Renal cortical epithelial cell (primary cell): ENCODE measurements around the gene ACO2. TPM values are rescaled to one million over a fixed set of nuclear protein-coding genes. Genes with fewer than 3 reads are reported as not detected.

Experiments used
- DNase-seq: peaks from one replicate; pipeline ENCODE4 v3.0.0-alpha.2; 2011; ENCODE audit warnings: low read depth
- total RNA-seq: library from RNA; depleted of rRNA; stranded (reverse); fragments of >200 nt; gene quantifications from 2 replicates; pipeline ENCODE4 v1.2.3, GENCODE V29; 2014

The ACO2 gene
- total RNA-seq, 1 donor from 2014 or later, result 141 TPM

GRCh38 chr22:41523464-41524221, 54.7 kb downstream of the ACO2 start:
- no peak for DNase-seq

GRCh38 chr22:41524251-41524661, 55.3 kb downstream of the ACO2 start:
- DNase-seq, result no peak

DNA sequence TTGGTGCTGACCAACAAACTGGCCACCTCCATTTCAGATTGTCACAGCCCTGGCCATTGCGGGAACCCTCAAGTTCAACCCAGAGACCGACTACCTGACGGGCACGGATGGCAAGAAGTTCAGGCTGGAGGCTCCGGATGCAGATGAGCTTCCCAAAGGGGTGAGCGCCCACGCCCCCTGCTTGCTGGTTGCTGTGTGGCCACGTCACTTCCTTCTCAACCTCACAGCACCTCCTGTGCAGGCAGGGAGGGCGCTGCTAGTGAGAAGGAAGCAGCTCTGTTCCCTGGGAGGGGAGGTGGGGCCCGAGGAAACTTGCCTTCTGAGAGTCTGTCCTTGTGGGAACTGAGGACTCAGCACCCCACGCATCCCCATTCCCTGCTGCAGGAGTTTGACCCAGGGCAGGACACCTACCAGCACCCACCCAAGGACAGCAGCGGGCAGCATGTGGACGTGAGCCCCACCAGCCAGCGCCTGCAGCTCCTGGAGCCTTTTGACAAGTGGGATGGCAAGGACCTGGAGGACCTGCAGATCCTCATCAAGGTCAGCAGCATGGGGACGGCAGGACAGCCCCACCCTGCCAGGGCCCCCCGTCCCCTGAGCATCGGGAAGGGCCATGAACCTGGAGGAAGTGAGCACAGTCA, 56.0 kb downstream of the ACO2 start:
- no peak for DNase-seq

GRCh38 chr22:41525450-41526225, 56.7 kb downstream of the ACO2 start:
- DNase-seq, result no peak

DNA sequence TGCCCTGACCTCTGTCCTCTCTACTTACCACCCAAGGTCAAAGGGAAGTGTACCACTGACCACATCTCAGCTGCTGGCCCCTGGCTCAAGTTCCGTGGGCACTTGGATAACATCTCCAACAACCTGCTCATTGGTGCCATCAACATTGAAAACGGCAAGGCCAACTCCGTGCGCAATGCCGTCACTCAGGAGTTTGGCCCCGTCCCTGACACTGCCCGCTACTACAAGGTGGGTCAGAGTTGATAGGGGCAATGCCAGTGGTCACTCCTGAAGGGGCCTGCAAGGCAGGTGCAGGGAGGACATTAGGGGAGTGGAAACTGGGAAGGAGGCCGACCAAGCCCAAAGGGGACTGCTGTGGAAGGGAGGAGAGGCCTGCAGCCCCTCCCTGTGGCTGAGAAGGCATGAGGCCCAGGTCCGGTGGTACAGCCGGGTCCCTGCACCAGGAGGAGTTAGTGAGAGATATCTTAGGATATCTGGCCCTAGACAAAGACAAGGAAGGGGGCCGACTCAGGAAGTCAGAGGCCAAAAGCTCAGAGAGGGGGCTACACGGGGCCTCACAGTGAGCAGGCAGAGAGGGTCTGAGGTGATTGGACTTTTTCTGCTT, 57.4 kb downstream of the ACO2 start:
- DNase-seq, result no peak

- DNase-seq, result no peak
Observed at GRCh38 chr22:41526830-41527799, 58.2 kb downstream of the ACO2 start.

DNA sequence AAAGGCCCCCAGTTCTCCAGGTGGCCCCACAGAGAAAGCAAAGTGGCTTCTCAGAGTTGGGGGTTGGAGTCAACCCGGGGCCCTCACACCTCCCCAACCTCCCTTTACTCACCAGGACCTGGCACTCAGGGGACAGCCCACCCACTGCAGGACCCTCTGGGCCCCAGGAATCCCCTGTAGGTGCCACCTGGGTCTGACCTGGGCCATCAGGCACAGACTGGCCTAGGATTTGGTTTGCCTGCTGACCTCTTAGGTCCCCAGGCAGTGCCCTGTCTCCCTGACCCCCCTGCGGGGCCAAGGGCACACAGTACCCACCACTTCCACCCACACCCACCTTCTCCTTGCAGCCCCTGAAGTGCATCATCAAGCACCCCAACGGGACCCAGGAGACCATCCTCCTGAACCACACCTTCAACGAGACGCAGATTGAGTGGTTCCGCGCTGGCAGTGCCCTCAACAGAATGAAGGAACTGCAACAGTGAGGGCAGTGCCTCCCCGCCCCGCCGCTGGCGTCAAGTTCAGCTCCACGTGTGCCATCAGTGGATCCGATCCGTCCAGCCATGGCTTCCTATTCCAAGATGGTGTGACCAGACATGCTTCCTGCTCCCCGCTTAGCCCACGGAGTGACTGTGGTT, 59.3 kb downstream of the ACO2 start:
- DNase-seq, result no peak

DNA sequence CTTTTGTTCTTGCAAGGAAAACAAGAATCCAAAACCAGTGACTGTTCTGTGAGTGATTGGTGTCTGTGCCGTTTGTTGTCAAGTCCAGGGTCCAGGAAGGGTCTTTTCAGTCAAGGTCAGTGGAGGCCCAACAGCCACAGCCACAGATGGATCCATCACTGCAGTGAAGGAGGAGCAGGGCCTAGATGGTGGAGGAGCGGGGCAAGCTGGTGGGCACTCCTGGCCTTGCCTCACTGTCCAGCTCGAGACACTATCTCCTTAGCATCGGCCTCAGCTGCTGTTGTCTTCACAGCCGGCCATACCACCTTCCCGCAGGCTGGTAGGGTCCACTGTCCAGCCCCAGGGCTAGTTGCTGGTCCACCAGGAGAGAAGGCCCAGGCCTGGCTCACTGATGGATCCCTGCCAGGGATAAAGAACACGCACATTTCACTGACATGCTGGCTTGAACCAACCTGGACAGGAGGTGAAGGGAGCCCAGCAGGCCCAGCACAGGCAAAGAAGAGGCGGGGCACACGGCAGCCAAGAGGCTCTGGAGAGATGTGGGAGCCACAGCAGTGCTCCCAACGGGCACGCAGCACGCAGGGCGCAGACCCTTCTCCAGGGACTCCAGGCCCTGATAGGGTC, 60.1 kb downstream of the ACO2 start:
- DNase-seq, result no peak

DNA sequence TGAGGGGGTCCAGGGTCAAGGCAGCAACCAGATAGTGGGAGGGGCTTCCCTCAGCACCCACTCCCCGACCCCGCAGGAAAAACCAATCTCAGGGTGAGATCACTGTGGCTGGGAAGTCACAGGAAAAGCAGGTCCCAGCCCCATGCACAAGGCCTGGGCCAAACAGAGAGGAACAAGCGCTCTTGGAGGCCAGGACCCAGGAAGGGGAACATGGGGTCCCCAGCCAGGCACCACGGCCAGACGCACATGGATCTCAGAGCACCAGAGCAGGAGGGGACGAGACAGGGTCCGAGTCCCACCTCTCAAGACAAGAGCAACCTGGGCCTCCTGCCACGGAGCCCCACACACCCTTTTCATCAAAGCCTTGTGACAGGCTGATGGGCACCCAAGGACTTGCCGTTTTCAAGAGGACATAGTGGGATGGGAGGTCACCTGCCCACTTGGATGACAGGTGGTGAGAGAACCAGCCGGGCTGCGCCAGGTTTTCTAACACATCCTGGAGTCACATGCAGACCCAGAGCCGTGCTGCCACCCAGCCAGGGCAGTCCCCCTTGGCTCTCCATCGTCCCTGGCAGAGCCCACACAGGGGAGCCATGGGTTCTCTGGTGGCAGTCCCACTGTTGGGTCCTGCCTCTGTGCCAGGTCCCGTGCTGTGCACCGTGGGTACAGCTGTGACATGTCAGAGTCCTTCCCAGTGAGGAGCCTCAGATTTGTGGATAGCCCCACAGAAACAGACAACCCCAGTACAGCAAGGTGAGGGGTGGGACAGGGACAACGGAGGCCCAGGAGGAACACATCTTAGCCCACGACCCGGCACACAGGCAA, 62.2 kb downstream of the ACO2 start:
- no peak for DNase-seq

- no peak for DNase-seq
Observed at GRCh38 chr22:41531715-41532477, 63.0 kb downstream of the ACO2 start.

DNA sequence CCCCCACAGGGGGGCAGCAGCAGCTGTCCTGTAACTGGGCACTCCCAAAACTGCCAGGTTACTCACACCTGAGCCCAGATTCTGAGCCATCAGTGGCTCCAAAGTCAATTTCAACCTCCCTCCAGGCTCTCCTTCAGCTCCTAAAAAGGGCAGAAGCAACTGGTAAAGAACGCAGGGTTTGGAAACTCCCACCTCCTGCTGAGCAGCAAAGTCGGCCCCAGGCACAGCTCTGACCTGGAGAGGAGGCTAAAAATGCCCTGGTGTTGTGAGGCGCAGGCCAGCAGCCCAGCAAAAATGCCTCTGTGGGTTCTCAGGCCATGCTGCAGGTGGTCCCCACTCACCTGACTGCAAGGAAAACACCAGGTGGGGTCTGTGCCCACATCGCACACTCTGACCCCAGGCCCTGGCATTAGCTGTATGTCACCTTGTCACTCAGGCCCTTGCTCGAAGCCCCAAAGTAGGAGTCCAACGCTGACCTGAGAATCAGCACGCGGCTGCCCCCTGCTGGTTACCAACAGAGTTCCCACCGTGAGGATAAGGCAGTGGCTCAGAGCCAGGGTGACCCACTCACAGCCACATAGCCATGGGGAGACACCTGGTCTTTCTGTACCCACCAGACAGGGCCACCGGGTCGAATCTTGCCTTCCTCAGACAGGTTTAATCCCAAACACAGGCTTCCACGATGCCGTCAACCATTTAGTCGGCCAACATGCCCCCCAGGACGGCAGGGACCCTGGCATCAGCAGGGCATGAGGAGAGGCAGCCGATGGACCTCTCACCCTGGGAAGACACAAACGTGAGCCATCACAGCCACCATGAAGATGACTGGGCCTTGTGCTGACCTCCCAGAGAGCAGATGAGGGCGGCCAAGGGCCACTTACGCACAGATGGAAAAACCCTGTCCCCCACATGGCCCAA, 64.2 kb downstream of the ACO2 start:
- DNase-seq, result peak; percentile 43

- no peak for DNase-seq
Observed at GRCh38 chr22:41534219-41534618, 65.3 kb downstream of the ACO2 start.

- peak; percentile 22 for DNase-seq
Observed at GRCh38 chr22:41535244-41535643, 66.3 kb downstream of the ACO2 start.

GRCh38 chr22:41537203-41537602, 68.3 kb downstream of the ACO2 start:
- no peak for DNase-seq

DNA sequence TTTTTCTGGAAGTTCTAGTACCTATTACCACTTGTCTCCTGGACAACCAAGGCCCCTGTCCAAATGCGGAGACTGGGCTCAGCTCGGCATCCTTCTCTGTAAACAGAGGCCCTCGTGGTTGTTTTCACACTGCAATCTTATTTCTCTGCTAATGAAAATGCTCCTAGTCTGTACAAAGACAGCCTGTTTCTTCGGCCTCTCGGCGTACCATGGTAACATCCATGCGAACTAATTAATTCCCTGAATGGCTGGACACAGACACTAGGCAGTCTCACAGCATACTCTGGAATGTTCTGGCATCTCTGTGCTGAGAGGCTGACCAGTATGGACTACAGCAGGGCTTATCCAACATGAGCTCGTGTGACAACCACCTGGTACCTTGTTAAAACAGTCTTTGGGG, 69.7 kb downstream of the ACO2 start:
- no peak for DNase-seq

DNA sequence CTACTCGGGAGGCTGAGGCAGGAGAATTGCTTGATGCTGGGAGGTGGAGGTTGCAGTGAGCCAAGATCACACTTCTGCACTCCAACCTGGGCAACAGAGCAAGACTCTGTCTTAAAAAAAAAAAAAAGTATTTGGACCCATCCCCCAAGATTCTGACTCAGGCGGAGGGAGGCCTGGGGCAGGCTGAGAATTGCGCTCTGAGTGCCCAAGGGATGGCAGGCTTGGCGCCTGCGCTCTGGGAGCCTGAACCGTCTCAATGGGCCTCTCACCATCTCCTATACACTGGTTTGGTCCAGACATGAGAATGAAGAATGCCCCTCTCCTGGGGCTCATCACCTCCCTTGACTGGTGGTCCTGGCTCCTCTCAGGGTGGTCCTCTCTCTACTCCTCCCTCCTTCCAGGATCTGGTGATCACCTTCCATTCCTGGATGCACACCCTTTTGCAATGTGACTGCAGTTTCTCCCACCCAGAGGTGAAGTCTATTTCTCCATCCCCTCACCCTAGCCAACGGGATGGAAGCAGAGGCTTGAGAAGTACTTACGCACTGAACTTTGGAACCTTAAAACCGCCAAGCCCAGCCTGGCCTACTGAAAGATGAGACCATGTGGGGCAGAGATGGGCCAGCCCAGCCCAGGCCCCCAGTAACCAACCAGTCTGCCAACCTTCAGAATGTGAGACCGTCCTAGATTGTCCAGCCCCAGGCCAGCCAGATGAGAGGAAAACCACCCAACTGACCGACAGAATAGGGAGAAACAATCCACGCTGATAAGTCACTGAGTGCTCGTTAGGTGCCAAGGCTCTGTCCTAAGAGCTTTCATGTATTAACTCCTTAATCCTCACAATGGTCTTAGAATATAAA, 70.5 kb downstream of the ACO2 start:
- DNase-seq, result peak; percentile 16

DNA sequence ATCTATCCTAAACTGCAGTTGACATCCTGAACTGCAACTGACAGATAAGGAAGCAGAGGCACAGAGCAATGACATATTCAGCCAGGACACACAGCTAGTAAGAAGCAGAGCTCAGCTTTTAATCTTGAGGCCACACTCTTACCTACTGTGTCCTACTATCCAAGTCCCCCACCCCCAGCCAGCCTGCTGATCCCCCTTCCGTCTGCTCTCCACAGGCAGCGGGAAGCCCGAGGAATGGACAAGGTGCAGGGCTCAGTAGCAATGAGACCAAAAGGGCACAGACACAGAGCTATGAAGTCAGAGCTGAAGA, 71.0 kb downstream of the ACO2 start:
- no peak for DNase-seq
